GM23338 (cell line): ENCODE results near the gene MRPL27. TPM values are rescaled to one million over a fixed set of nuclear protein-coding genes. Genes with fewer than 3 reads are reported as not detected.

ENCODE experiments used
- ATAC-seq: fragments of 200-7000 bp; cut with Tn5 transposase; 3 replicates; pipeline ENCODE4 v1.9.1; 2020
- DNase-seq: peaks from one replicate; pipeline ENCODE4 v3.0.0-alpha.2; 2015; ENCODE audit warnings: low spot score
- H2AFZ ChIP-seq: fragments of 200-600 bp; sonication (generic); 2 replicates; pipeline ENCODE4 v1.8.0; 2016; ENCODE audit warnings: antibody characterized with exemption, mild to moderate bottlenecking, moderate library complexity
- H3F3A ChIP-seq: fragments of 200-600 bp; sonication (generic); replicated peaks from 2 replicates; pipeline ENCODE4 v1.8.0; 2017; ENCODE audit warnings: antibody characterized with exemption, mixed run types, low read depth
- H3K27ac ChIP-seq: fragments of 200-600 bp; sonication (generic); 2 replicates; pipeline ENCODE4 v1.6.1; 2016; ENCODE audit warnings: low read depth
- H3K27me3 ChIP-seq: fragments of 200-600 bp; sonication (generic); 2 replicates; pipeline ENCODE4 v1.8.0; 2016; ENCODE audit warnings: mild to moderate bottlenecking, mixed run types, moderate library complexity; ENCODE audit not compliant: insufficient read depth
- H3K36me3 ChIP-seq: fragments of 200-600 bp; sonication (generic); 2 replicates; pipeline ENCODE4 v1.8.0; 2016; ENCODE audit warnings: mild to moderate bottlenecking; ENCODE audit not compliant: insufficient read depth
- H3K4me1 ChIP-seq: fragments of 200-600 bp; sonication (generic); 2 replicates; pipeline ENCODE4 v1.8.0; 2016; ENCODE audit warnings: mild to moderate bottlenecking, moderate library complexity; ENCODE audit not compliant: insufficient read depth
- H3K4me2 ChIP-seq: fragments of 200-600 bp; sonication (generic); 2 replicates; pipeline ENCODE4 v1.7.1; 2017; ENCODE audit warnings: mixed run types
- H3K4me3 ChIP-seq: fragments of 200-600 bp; sonication (generic); 2 replicates; pipeline ENCODE4 v1.6.1; 2016; ENCODE audit warnings: mixed run types
- H3K79me2 ChIP-seq: fragments of 200-600 bp; sonication (generic); replicated peaks from 2 replicates; pipeline ENCODE4 v1.8.0; 2017; ENCODE audit warnings: mild to moderate bottlenecking; ENCODE audit not compliant: insufficient read depth
- H3K9me2 ChIP-seq: fragments of 200-600 bp; sonication (generic); 2 replicates; pipeline ENCODE4 v1.8.0; 2017; ENCODE audit not compliant: insufficient read depth
- H4K20me1 ChIP-seq: fragments of 200-600 bp; sonication (generic); replicated peaks from 2 replicates; pipeline ENCODE4 v1.8.0; 2017; ENCODE audit warnings: mild to moderate bottlenecking; ENCODE audit not compliant: insufficient read depth
- H3K27ac Mint-ChIP-seq: 2 replicates; pipeline ENCODE4 v1.8.0; 2020; ENCODE audit warnings: inconsistent platforms, mild to moderate bottlenecking, moderate library complexity, mixed read lengths
- H3K27me3 Mint-ChIP-seq: 3 replicates; pipeline ENCODE4 v1.8.0; 2022; ENCODE audit warnings: low read depth, mild to moderate bottlenecking, moderate library complexity, mixed read lengths, inconsistent platforms; ENCODE audit not compliant: insufficient read depth, poor library complexity
- H3K36me3 Mint-ChIP-seq: 3 replicates; pipeline ENCODE4 v1.8.0; 2021; ENCODE audit warnings: low read depth, mild to moderate bottlenecking, inconsistent platforms, moderate library complexity, mixed read lengths
- H3K4me1 Mint-ChIP-seq: 3 replicates; pipeline ENCODE4 v1.8.0; 2020; ENCODE audit warnings: mild to moderate bottlenecking, inconsistent platforms, mixed read lengths
- H3K4me3 Mint-ChIP-seq: 3 replicates; pipeline ENCODE4 v1.8.0; 2021; ENCODE audit warnings: moderate library complexity, mild to moderate bottlenecking, inconsistent platforms, mixed read lengths
- H3K9me3 Mint-ChIP-seq: 3 replicates; pipeline ENCODE4 v1.8.0; 2020; ENCODE audit warnings: moderate library complexity, mild to moderate bottlenecking, inconsistent platforms, mixed read lengths
- CREB1 ChIP-seq: fragments of 250-450 bp; sonication (Bioruptor Pico); IDR thresholded peaks from 2 replicates; pipeline ENCODE4 v1.5.0; 2020; ENCODE audit warnings: low read depth, mild to moderate bottlenecking, moderate library complexity
- EZH2 ChIP-seq: fragments of 200-600 bp; sonication (generic); IDR thresholded peaks from one replicate; pipeline ENCODE4 v1.8.0; 2017; ENCODE audit warnings: antibody characterized with exemption, mild to moderate bottlenecking, low read depth; ENCODE audit not compliant: unreplicated experiment
- EZH2phosphoT487 ChIP-seq: fragments of 200-600 bp; sonication (generic); IDR thresholded peaks from one replicate; pipeline ENCODE4 v1.8.1; 2018; ENCODE audit warnings: antibody characterized with exemption; ENCODE audit not compliant: unreplicated experiment
- JUNB ChIP-seq: IDR thresholded peaks from one replicate; pipeline ENCODE4 v1.6.1; 2016; ENCODE audit warnings: antibody characterized with exemption; ENCODE audit not compliant: unreplicated experiment
- NANOG ChIP-seq: IDR thresholded peaks from 2 replicates; pipeline ENCODE4 v1.6.1; 2016; ENCODE audit warnings: antibody characterized with exemption, borderline replicate concordance
- POLR2AphosphoS5 ChIP-seq: IDR thresholded peaks from 2 replicates; pipeline ENCODE4 v1.6.1; 2016; ENCODE audit warnings: antibody characterized with exemption, low read depth
- REST ChIP-seq: IDR thresholded peaks from one replicate; pipeline ENCODE4 v1.6.1; 2018; ENCODE audit warnings: antibody characterized with exemption; ENCODE audit not compliant: unreplicated experiment
- STAT1 ChIP-seq: IDR thresholded peaks from one replicate; pipeline ENCODE4 v1.6.1; 2016; ENCODE audit warnings: antibody characterized with exemption; ENCODE audit not compliant: unreplicated experiment
- ZNF114 ChIP-seq: fragments of 250-450 bp; sonication (Bioruptor Pico); IDR thresholded peaks from 2 replicates; pipeline ENCODE4 v1.5.0; 2020; ENCODE audit warnings: mild to moderate bottlenecking, moderate library complexity
- ZNF331 ChIP-seq: fragments of 250-450 bp; sonication (Bioruptor Pico); IDR thresholded peaks from 2 replicates; pipeline ENCODE4 v1.5.0; 2020; ENCODE audit warnings: low read depth, mild to moderate bottlenecking, moderate library complexity
- ZNF462 ChIP-seq: fragments of 250-450 bp; sonication (Bioruptor Pico); IDR thresholded peaks from 2 replicates; pipeline ENCODE4 v1.5.0; 2020; ENCODE audit warnings: mild to moderate bottlenecking, moderate library complexity
- polyA plus RNA-seq: library from polyadenylated mRNA; unstranded; fragments of >200 nt; fragmentation: Nextera tagmentation; extraction: Ambion mirVana; gene quantifications from 2 replicates; pipeline ENCODE4 v1.2.1, GENCODE V29; 2016
- total RNA-seq: library from RNA; depleted of rRNA; stranded (reverse); fragments of >200 nt; shearing (Covaris generic); gene quantifications from 2 replicates; pipeline ENCODE4 v1.2.3, GENCODE V29; 2014
- TF ChIP-seq, protein P1 (sequence below): IDR thresholded peaks from 2 replicates; pipeline ENCODE4 v1.6.1; 2016; ENCODE audit warnings: antibody characterized with exemption
- TF ChIP-seq, protein P2 (sequence below), 2 experiments: fragments of 200-600 bp in 1 of 2; sonication (generic) in 1 of 2; conservative IDR thresholded peaks; 2 replicates each; pipeline versions ENCODE4 v1.5.1 to v1.6.1; 2016 to 2017; ENCODE audit warnings: antibody characterized with exemption in 2 of 2, low read depth in 2 of 2, mild to moderate bottlenecking in 2 of 2, moderate library complexity in 1 of 2

The MRPL27 gene
- total and polyA plus RNA-seq, 2 experiments from 2014 or later, result 74.3 to 227 TPM

GRCh38 chr17:50371526-50371925, 1.5 kb downstream of the MRPL27 start:
- no peaks in the 10 kb centered on the region for H3K27me3 ChIP-seq
- peaks cover 9% of the 10 kb centered on the region; the same call in 1 of the 2 replicates for H3K4me1 ChIP-seq
- peaks cover 22% of the 10 kb centered on the region; the same call in 1 of the 2 replicates for H3K36me3 ChIP-seq
- peaks cover 54% of the 10 kb centered on the region for H3K36me3 Mint-ChIP-seq
- H3K27me3 Mint-ChIP-seq, result peaks cover 11% of the 10 kb centered on the region
- peak overlapping the region; percentile 73 for H3K4me3 ChIP-seq
- TF ChIP-seq NANOG, result no peak
- TF ChIP-seq CREB1, result no peak
- TF ChIP-seq POLR2AphosphoS5, result no peak
- no peak for TF ChIP-seq ZNF331 (CRISPR knock-in tag)
- no peak for TF ChIP-seq JUNB
- TF ChIP-seq REST, result no peak
- no peak for TF ChIP-seq ZNF462 (CRISPR knock-in tag)
- TF ChIP-seq, protein P1, sequence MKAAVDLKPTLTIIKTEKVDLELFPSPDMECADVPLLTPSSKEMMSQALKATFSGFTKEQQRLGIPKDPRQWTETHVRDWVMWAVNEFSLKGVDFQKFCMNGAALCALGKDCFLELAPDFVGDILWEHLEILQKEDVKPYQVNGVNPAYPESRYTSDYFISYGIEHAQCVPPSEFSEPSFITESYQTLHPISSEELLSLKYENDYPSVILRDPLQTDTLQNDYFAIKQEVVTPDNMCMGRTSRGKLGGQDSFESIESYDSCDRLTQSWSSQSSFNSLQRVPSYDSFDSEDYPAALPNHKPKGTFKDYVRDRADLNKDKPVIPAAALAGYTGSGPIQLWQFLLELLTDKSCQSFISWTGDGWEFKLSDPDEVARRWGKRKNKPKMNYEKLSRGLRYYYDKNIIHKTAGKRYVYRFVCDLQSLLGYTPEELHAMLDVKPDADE, result no peak
- no peak for TF ChIP-seq STAT1
- no peak for TF ChIP-seq EZH2phosphoT487
- no peak for TF ChIP-seq ZNF114 (CRISPR knock-in tag)
- TF ChIP-seq, protein P2, sequence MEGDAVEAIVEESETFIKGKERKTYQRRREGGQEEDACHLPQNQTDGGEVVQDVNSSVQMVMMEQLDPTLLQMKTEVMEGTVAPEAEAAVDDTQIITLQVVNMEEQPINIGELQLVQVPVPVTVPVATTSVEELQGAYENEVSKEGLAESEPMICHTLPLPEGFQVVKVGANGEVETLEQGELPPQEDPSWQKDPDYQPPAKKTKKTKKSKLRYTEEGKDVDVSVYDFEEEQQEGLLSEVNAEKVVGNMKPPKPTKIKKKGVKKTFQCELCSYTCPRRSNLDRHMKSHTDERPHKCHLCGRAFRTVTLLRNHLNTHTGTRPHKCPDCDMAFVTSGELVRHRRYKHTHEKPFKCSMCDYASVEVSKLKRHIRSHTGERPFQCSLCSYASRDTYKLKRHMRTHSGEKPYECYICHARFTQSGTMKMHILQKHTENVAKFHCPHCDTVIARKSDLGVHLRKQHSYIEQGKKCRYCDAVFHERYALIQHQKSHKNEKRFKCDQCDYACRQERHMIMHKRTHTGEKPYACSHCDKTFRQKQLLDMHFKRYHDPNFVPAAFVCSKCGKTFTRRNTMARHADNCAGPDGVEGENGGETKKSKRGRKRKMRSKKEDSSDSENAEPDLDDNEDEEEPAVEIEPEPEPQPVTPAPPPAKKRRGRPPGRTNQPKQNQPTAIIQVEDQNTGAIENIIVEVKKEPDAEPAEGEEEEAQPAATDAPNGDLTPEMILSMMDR (conservative IDR thresholded peaks at IDR 0.05; ENCODE audit: low read depth in 2 of 2), result no peak
- TF ChIP-seq EZH2, result no peak
- peaks cover 20% of the 10 kb centered on the region for H3K79me2 ChIP-seq
- H3K9me3 Mint-ChIP-seq, result no peaks in the 10 kb centered on the region
- no peak overlapping the region for H3K27ac ChIP-seq
- peak overlapping the region; percentile 97 for H3K4me3 Mint-ChIP-seq
- H3K9me2 ChIP-seq, result no peaks in the 10 kb centered on the region
- DNase-seq (no peak), ATAC-seq (no peak)
- H3K4me1 Mint-ChIP-seq, result peaks cover 13% of the 10 kb centered on the region
- H3F3A ChIP-seq, result no peaks in the 10 kb centered on the region
- H3K27ac Mint-ChIP-seq, result peak overlapping the region; percentile 32; the same call in 1 of the 2 replicates
- H4K20me1 ChIP-seq, result peaks cover 9% of the 10 kb centered on the region
- peak overlapping the region; percentile 98; the same call in 1 of the 2 replicates for H3K4me2 ChIP-seq
- H2AFZ ChIP-seq, result no peak overlapping the region
